OCI-LY1 (cell line): Measurements from ENCODE around the gene SLC29A1.

Experiments used
- H2AFZ ChIP-seq: fragments of 200-600 bp; sonication (generic), shearing (Covaris generic); 2 replicates; pipeline ENCODE4 v1.6.0; 2014; ENCODE audit warnings: antibody characterized with exemption, mild to moderate bottlenecking, low read length
- H3F3A ChIP-seq: fragments of 200-600 bp; sonication (generic), shearing (Covaris generic); 2 replicates; pipeline ENCODE4 v1.6.0; 2014; ENCODE audit warnings: mild to moderate bottlenecking, antibody characterized with exemption, low read length, moderate library complexity; ENCODE audit not compliant: insufficient read depth
- H3K27ac ChIP-seq: fragments of 200-600 bp; sonication (generic); 2 replicates; pipeline ENCODE4 v1.5.1; 2014; ENCODE audit warnings: low read length, mixed run types, mild to moderate bottlenecking, low read depth; ENCODE audit not compliant: poor library complexity, severe bottlenecking
- H3K27me3 ChIP-seq: fragments of 200-600 bp; sonication (generic); 2 replicates; pipeline ENCODE4 v1.6.0; 2014; ENCODE audit warnings: antibody characterized with exemption, mild to moderate bottlenecking, low read length, moderate library complexity; ENCODE audit not compliant: insufficient read depth
- H3K36me3 ChIP-seq: fragments of 200-600 bp; sonication (generic); 2 replicates; pipeline ENCODE4 v1.6.1; 2014; ENCODE audit warnings: mild to moderate bottlenecking, antibody characterized with exemption, low read length, moderate library complexity, mixed read lengths; ENCODE audit not compliant: insufficient read depth
- H3K4me1 ChIP-seq: fragments of 200-600 bp; sonication (generic); 2 replicates; pipeline ENCODE4 v1.5.1; 2014; ENCODE audit warnings: mild to moderate bottlenecking, low read length, moderate library complexity; ENCODE audit not compliant: insufficient read depth, severe bottlenecking
- H3K4me2 ChIP-seq: fragments of 200-600 bp; sonication (generic), shearing (Covaris generic); 2 replicates; pipeline ENCODE4 v1.6.1; 2014; ENCODE audit warnings: low read length
- H3K4me3 ChIP-seq: fragments of 200-600 bp; sonication (generic); 2 replicates; pipeline ENCODE4 v1.5.1; 2014; ENCODE audit warnings: low read length, low read depth, mild to moderate bottlenecking, mixed read lengths; ENCODE audit not compliant: poor library complexity, severe bottlenecking
- H3K79me2 ChIP-seq: fragments of 200-600 bp; shearing (Covaris generic); 2 replicates; pipeline ENCODE4 v1.6.1; 2016; ENCODE audit warnings: mixed run types, low read length, mixed read lengths; ENCODE audit not compliant: insufficient read depth
- H3K9ac ChIP-seq: fragments of 200-600 bp; sonication (generic), shearing (Covaris generic); 2 replicates; pipeline ENCODE4 v1.6.1; 2014; ENCODE audit warnings: mild to moderate bottlenecking, low read length, mixed read lengths
- H3K9me2 ChIP-seq: fragments of 200-600 bp; sonication (generic), shearing (Covaris generic); 2 replicates; pipeline ENCODE4 v1.6.1; 2014; ENCODE audit warnings: low read depth, mild to moderate bottlenecking, low read length, mixed read lengths
- H3K9me3 ChIP-seq: fragments of 200-600 bp; shearing (Covaris generic); 2 replicates; pipeline ENCODE4 v1.6.1; 2014; ENCODE audit warnings: low read length, mixed read lengths
- H4K20me1 ChIP-seq: fragments of 200-600 bp; sonication (generic), shearing (Covaris generic); 2 replicates; pipeline ENCODE4 v1.6.0; 2016; ENCODE audit warnings: mild to moderate bottlenecking, low read length; ENCODE audit not compliant: insufficient read depth
- EZH2 ChIP-seq: fragments of 200-600 bp; sonication (generic), shearing (Covaris generic); IDR thresholded peaks from 2 replicates; pipeline ENCODE4 v1.8.0; 2017; ENCODE audit warnings: borderline replicate concordance, mixed run types, mild to moderate bottlenecking, antibody characterized with exemption, low read length, moderate library complexity, mixed read lengths
- TF ChIP-seq, protein P1 (sequence below): fragments of 200-600 bp; sonication (generic), shearing (Covaris generic); IDR thresholded peaks from 2 replicates; pipeline ENCODE4 v1.5.1; 2017; ENCODE audit warnings: mild to moderate bottlenecking, antibody characterized with exemption, low read length, moderate library complexity, mixed read lengths

The SLC29A1 gene

GRCh38 chr6:44190715-44191114 lies 32.7 kb upstream of the SLC29A1 start:
- no peaks in the 10 kb centered on the region for H3K36me3 ChIP-seq
- no peak overlapping the region for H2AFZ ChIP-seq
- TF ChIP-seq EZH2, result no peak
- TF ChIP-seq, protein P1, sequence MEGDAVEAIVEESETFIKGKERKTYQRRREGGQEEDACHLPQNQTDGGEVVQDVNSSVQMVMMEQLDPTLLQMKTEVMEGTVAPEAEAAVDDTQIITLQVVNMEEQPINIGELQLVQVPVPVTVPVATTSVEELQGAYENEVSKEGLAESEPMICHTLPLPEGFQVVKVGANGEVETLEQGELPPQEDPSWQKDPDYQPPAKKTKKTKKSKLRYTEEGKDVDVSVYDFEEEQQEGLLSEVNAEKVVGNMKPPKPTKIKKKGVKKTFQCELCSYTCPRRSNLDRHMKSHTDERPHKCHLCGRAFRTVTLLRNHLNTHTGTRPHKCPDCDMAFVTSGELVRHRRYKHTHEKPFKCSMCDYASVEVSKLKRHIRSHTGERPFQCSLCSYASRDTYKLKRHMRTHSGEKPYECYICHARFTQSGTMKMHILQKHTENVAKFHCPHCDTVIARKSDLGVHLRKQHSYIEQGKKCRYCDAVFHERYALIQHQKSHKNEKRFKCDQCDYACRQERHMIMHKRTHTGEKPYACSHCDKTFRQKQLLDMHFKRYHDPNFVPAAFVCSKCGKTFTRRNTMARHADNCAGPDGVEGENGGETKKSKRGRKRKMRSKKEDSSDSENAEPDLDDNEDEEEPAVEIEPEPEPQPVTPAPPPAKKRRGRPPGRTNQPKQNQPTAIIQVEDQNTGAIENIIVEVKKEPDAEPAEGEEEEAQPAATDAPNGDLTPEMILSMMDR, result no peak
- H3K27ac ChIP-seq, result no peak overlapping the region
- no peak overlapping the region for H3K9ac ChIP-seq
- H3K27me3 ChIP-seq, result no peaks in the 10 kb centered on the region
- no peaks in the 10 kb centered on the region for H3K9me2 ChIP-seq
- H3F3A ChIP-seq, result no peaks in the 10 kb centered on the region
- H3K4me2 ChIP-seq, result no peak overlapping the region
- no peaks in the 10 kb centered on the region for H4K20me1 ChIP-seq
- H3K9me3 ChIP-seq, result no peaks in the 10 kb centered on the region
- no peaks in the 10 kb centered on the region for H3K79me2 ChIP-seq
- no peak overlapping the region for H3K4me3 ChIP-seq
- peaks cover 9% of the 10 kb centered on the region for H3K4me1 ChIP-seq

DNA sequence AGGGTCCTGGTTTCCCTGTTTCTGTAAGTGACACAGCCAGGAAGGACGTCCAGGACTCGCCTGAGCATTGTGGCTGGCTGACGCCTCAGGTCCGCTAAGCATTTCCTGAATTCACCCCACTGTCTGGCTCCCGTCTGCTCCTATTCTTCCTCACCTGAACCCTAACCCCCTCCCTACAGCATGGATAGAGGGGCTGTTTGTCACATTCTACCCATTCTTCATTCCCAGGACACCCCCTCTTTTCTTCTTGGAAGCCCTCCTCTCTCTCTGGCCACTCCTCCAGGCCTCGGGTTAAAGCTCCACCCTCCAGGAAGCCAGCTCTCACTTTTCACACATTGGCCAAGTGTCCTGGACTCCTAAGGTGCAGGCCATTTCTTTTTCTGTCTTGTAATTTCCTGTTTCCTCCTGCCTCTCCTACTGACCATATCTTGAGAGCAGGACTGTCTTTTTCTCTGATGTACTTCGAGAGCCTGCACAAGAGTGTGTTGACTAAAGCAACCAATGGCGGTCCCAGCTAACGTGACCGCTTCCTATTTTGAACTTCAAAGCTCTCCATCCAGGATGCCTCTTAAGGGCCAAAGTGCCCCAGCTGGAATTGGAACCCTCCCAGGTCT lies 30.9 kb upstream of the SLC29A1 start:
- H3K27ac ChIP-seq, result no peak overlapping the region
- peak overlapping the region; percentile 51 for H3K4me2 ChIP-seq
- no peaks in the 10 kb centered on the region for H3K36me3 ChIP-seq
- H3K79me2 ChIP-seq, result no peaks in the 10 kb centered on the region
- peak overlapping the region; percentile 56; the same call in 1 of the 2 replicates for H2AFZ ChIP-seq
- H3K9me2 ChIP-seq, result no peaks in the 10 kb centered on the region
- H3K4me1 ChIP-seq, result peaks cover 9% of the 10 kb centered on the region
- H3K9me3 ChIP-seq, result no peaks in the 10 kb centered on the region
- TF ChIP-seq, protein P1, result no peak
- TF ChIP-seq EZH2, result no peak
- no peak overlapping the region; the same call in 1 of the 2 replicates for H3K9ac ChIP-seq
- H3K27me3 ChIP-seq, result 0 out of 2 replicates have a peak, but pooled peaks cover 4% of the 10 kb centered on the region
- H3K4me3 ChIP-seq, result peak overlapping the region; percentile 41
- H4K20me1 ChIP-seq, result no peaks in the 10 kb centered on the region
- H3F3A ChIP-seq, result no peaks in the 10 kb centered on the region

DNA sequence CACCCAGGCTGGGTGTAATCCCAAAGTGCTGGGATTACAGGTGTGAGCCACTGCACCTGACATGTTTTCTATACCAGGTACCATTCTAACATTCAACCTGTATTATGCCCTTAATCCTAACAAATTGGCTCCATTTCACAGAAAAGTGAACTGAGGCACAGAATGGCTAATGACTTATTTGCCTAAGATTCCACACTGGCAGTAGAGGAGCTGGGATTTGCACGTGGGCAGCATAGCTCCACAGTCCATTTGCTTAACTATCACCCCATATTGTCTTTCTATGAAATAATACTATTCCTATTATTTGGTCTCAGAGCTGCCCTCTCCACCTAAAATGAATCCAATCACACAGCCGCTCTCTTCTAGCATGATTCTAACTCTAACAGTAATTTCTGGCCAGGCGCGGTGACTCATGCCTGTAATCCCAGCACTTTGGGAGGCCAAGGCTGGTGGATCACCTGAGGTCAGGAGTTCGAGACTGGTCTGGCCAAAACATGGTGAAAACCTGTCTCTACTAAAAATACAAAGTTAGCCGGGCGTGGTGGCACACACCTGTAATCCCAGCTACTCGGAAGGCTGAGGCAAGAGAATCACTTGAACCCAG lies 30.0 kb upstream of the SLC29A1 start:
- TF ChIP-seq EZH2, result no peak
- TF ChIP-seq, protein P1, result no peak
- Histone ChIP-seq H3K9ac (no peak overlapping the region), H3K27me3 (0 out of 2 replicates have a peak, but pooled peaks cover 4% of the 10 kb centered on the region), H2AFZ (no peak overlapping the region), H3K79me2 (no peaks in the 10 kb centered on the region), H3K27ac (no peak overlapping the region), H3K4me3 (no peak overlapping the region), H3K36me3 (no peaks in the 10 kb centered on the region), H3K9me3 (no peaks in the 10 kb centered on the region), H3F3A (no peaks in the 10 kb centered on the region), H4K20me1 (no peaks in the 10 kb centered on the region), H3K9me2 (no peaks in the 10 kb centered on the region), H3K4me1 (peaks cover 9% of the 10 kb centered on the region), H3K4me2 (no peak overlapping the region)
